NCI-H69 (cell line): ENCODE data around the gene GAB4.

Source experiments
- DNase-seq: peaks from one replicate; lab custom pipeline; 2025; lab: John Stamatoyannopoulos, UW

Gene GAB4

DNA sequence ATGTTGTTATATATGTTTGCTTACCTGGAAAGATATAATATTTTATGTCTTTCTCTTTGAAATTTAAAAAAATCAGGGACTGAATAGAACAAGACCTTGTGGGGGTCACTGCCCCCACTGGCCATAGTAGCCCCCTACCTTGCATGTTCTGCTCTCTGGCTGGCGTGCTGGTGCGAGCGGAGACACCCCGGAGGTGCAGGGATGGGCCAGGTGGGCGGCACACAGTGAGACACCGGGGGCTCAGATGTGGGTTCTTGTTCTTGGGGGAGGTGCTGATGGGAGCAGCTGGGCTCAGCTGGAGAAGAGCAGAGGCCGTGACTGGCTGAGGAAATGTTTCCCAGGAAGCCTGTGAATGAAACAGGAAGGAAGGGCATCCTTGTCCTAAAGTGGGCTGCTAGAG is 20.2 kb downstream of the GAB4 start:
- DNase-seq = no peak

GRCh38 chr22:16975155-16975885 is 32.7 kb downstream of the GAB4 start:
- DNase-seq = no peak

- DNase-seq = no peak
Observed at GRCh38 chr22:16974298-16975084, 33.5 kb downstream of the GAB4 start.

DNA sequence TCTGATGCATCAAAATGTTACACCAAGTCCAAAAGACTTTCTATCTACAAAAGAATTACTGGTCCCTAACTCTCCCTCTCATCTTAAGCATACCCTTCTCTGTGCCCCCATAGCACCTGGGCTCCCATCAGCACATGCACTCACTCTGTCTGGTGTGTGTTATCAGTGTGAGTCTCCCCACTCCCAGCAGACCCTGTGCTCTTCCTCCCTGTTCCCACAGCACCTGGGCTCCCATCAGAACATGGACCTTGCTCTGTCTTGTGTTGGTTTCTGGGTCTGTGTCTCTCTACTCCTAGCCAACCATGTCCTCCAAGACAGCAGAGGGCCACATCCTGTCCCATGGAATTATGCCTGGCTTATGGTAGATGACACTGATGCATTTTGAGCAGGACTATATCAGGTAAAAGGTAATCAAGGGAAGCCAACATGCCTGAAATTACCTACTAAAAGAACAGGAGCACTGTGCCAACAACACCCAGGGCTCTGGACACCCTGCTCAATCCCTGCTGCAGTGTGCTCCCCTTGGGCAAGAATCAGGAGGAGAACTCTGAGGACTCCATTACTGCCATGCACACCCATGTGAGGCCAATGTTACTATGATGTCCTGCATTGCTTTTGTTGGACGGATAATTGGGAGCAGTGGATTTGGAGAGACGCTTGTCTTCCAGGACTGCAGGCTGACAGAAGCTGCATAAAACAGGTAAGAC is 34.3 kb downstream of the GAB4 start:
- DNase-seq = no peak

- DNase-seq = no peak
Observed at GRCh38 chr22:16972311-16972710, 35.7 kb downstream of the GAB4 start.

GRCh38 chr22:16970446-16970845 is 37.6 kb downstream of the GAB4 start:
- no peak for DNase-seq

GRCh38 chr22:16969508-16970327 is 38.3 kb downstream of the GAB4 start:
- DNase-seq = no peak

- no peak for DNase-seq
Observed at GRCh38 chr22:16968218-16968595, 39.8 kb downstream of the GAB4 start.

- no peak for DNase-seq
Observed at GRCh38 chr22:16967453-16968217, 40.4 kb downstream of the GAB4 start.

DNA sequence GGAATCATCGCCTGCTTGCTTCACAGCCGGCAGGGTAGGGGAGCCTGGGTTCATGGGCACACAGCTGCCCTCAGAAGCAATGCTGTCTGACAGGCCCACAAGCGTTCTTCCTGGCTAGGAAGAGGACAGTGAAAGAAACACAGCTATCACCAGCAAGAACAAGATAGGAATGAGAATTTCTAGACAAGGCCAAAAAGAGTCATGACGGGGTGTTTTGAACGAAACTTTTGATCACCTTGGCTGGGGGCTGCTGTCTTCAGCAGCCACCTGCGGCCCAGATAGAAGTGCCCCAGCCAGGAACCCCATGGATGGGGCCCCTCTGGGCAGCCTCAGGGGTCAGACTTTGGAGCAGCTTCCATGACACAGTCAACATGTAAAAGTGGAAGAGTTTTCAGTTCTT is 41.8 kb downstream of the GAB4 start:
- DNase-seq = no peak

GRCh38 chr22:16965560-16965959 is 42.5 kb downstream of the GAB4 start:
- no peak for DNase-seq

DNA sequence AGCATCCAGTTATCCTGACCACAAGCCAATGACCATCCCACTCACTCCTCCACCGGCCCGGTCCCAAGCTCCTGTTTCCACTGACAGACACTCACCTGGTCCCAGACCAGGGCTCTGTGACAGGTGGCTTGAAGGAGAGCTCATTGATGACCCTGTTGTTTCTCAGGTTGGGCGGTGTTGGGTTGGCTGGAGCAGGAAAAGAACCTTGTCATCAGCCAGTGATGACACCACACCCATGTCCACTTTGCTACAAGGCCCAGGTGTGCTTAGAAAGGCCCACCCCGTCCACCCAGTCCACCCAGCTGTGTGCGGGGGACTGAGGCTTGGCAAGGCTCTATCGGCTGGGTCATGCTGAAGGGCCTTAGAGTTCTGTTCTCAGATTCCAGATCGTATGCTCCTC is 42.9 kb downstream of the GAB4 start:
- DNase-seq = no peak

DNA sequence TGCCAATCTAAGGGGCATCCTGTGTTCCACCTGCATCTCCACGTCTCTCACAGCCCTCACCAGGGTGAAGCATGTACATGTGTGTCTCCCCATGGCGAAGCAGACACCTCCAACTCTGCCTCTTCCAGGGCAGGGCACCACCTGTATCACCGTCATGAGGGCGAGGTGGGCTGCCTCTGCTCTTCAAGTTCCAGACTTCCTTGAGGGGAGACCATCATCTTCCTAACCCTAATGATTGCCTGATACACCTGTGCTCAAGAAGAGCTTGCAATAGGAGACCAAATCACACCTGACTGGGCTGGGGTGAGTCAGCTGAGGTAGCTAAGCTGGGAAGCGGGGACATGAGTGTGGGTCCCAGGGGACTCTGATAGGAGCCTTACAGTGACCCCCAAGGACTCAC is 43.7 kb downstream of the GAB4 start:
- no peak for DNase-seq

DNA sequence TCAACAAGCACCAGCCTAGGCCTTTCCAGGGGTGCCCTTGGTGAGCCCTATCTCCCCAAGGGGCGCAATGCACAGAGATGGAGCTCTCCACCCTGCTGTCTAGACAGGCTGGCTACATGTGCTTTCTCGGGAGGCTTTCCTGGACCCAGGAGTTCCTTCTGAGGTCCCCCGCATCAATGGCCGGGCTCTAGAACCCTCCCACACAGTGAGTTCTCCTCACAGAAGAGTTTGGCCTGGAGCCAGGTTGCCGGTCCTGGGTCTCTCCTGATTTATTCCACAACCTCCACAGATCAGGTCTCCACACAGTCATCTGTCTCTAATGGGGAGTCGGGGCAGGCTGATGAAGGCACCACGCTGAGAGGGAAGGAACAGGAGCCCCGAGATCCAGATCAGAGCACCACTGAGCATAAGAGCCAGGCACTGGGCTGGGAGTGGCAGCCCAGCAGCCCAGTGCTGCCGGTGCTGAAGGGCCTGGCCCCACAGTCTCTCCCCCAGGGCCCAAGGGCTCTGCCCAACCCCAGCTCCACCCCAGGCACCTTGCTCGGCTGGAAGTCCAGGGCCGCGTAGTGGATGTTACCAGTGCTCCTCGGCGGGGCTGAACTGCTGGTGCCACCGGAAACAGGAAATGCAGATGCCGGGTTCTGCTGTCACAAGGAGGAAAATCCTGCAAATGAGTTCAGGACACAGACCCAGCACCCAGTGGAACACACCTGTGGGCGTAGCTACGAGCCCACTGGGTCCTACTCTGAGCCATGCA is 44.7 kb downstream of the GAB4 start:
- DNase-seq = no peak

DNA sequence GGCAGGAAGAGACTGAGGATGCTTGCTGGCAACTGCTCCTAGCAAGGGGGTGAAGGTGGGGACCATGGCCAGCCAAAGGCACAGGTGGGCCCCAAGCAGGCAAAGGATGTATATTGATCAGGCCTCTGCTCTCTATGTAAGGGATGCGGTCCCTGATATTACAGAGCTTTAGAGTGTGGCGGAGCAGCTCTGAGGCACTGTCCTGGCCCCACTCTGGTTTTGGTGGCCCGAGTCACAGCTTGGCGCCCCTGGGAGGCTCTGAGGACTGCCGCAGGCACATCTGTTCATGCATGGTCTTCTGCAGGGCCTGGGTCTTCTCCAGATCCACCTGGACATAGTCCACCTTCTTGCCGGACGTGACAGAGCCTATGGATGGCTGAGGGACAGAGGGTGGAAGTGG is 45.5 kb downstream of the GAB4 start:
- no peak for DNase-seq

- no peak for DNase-seq
Observed at GRCh38 chr22:16961477-16962186, 46.4 kb downstream of the GAB4 start.

DNA sequence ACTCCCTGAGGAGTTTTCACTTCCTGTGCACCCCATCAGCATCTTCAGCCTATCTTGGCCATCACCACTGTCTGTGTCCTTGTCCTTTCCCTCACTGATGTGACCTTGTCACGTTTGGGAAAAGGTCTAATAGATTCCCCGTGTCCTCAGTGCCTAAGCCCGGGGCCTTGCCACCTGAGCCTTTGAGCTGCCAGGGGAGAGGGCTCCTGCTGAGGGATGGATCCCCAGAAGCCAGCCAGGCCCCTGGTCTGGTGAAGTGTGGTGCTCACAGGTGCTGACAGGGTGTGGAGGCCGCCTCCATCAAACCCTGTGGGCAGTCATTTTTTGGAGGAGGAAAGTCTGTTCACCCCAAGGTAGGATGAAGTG is 47.2 kb downstream of the GAB4 start:
- no peak for DNase-seq

DNA sequence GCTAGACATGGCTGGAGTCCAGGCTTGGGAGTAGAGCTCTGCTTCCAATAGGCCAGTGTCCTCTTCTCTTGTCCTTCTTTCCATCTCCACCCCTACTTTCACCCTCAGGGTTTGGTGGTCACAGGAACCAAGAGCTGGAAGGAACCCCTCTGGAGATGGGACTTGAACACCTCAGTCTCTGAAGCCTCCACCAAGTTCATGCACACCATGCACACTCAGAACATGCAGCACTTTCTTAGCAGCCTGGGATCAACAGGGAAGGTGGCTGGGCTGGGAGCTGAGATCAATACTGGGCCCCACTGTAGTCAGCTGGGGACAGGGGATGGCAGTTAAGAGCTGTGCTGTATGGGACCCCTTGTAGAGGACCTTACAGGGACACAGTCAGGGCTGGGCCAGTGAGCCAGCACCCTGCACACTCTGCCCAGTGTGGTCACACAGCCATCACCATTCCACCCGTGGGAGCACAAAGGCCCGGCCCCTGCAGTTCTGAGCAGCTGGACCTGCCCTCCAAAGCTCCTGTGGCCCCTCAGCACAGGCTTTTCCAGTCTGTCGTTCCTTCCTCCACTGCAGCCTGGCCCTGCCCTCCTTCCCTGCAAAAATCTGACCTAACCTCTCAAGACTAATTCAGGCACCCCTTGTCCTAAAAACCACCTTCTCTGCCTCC is 47.7 kb downstream of the GAB4 start:
- DNase-seq = no peak

DNA sequence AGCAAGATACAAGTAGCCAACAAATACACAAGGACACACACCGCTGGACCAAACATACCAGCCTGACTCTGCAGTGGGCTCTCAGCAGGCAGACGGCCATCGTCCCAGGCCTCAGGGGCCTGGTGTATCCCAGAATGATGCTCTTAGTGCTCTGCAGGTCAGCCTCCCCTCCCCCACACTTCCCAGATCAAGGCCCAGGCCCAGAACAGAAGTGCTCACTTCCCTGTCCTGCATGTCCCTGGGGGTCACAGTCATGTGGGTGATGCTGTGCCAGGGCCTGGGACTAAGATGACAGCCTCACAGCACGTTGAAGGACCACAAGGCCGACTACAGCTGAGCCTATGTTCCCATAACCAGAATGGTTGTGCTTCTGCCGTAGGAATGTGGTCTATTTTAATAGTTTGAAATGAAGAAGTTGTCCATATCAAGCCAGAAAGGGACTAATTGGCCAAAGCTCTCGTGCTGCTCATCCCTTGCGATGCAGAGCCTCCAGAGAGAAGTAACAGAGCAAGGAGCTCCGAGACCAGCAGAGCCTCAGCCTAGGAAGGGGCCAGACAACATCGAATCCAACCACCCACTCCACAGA is 48.6 kb downstream of the GAB4 start:
- no peak for DNase-seq
